ENCODE measurements around the gene MYBPHL. TPM values are rescaled to one million over a fixed set of nuclear protein-coding genes. Genes with fewer than 3 reads are reported as not detected.

The MYBPHL gene
- total RNA-seq, 2 donors from 2014 or later, result not detected

DNA sequence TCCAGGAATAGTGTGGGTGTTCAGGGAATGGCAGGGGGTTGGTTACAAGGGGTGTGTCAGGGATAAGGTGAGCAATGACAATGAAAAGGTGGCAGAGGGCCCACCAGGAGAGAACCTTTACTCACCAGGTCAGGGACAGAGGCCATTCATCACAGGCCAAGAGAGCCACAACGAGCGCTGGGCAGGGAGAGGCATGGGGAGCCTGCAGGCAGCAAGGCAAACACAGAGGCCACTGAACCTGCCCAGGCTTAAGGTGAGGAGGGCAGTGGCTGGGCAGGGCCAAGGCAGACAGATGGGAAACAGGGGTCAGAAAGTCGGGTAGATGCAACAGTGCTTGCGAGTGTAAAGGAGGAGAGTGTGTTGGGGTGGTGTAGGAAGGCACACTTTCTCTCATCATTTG lies 28.3 kb upstream of the MYBPHL start:
- TF ChIP-seq, protein P1, sequence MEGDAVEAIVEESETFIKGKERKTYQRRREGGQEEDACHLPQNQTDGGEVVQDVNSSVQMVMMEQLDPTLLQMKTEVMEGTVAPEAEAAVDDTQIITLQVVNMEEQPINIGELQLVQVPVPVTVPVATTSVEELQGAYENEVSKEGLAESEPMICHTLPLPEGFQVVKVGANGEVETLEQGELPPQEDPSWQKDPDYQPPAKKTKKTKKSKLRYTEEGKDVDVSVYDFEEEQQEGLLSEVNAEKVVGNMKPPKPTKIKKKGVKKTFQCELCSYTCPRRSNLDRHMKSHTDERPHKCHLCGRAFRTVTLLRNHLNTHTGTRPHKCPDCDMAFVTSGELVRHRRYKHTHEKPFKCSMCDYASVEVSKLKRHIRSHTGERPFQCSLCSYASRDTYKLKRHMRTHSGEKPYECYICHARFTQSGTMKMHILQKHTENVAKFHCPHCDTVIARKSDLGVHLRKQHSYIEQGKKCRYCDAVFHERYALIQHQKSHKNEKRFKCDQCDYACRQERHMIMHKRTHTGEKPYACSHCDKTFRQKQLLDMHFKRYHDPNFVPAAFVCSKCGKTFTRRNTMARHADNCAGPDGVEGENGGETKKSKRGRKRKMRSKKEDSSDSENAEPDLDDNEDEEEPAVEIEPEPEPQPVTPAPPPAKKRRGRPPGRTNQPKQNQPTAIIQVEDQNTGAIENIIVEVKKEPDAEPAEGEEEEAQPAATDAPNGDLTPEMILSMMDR (IDR thresholded peaks at IDR 0.05), result no peak
- H3K27ac ChIP-seq, result no peak overlapping the region
- H3K36me3 ChIP-seq, result peaks cover 3% of the 10 kb centered on the region

DNA sequence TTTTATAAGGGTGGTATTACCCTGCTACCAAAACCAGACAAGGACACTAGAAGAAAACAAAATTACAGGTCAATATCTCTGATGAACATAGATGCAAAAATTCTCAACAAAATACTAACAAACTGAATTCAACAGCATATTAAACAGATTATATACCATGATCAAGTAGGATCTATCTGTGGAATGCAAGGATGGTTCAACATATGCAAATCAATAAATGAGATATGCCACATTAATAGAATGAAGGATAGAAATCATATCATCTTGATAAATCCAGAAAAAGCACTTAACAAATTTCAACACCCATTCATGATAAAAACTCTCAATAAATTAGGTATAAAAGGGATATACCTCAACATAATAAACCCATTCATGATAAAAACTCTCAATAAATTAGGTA lies 24.3 kb upstream of the MYBPHL start:
- Histone ChIP-seq H3K4me1 (no peaks in the 10 kb centered on the region), H3K27me3 (no peaks in the 10 kb centered on the region), H3K9ac (ENCODE audit: low read depth in 2 of 2, low read length in 2 of 2) (no peak overlapping the region), H3K4me3 (no peak overlapping the region), H3K9me3 (no peaks in the 10 kb centered on the region), H3K36me3 (peaks cover 3% of the 10 kb centered on the region), H3K27ac (no peak overlapping the region)
- DNase-seq, result no peak
- intact Hi-C loops (cut with DNase I), result no loop called here
- TF ChIP-seq, protein P1 (IDR thresholded peaks at IDR 0.05), result no peak

More for the DNA sequence above, 28.3 kb upstream of the MYBPHL start:
- H3K27me3 ChIP-seq, result no peaks in the 10 kb centered on the region
- DNase-seq, result no peak
- H3K4me1 ChIP-seq, result no peaks in the 10 kb centered on the region
- no peaks in the 10 kb centered on the region for H3K9me3 ChIP-seq
- no peak overlapping the region for H3K9ac ChIP-seq (ENCODE audit: low read depth in 2 of 2, low read length in 2 of 2)
- intact Hi-C loops (cut with DNase I), result no loop called here
- no peak overlapping the region for H3K4me3 ChIP-seq

DNA sequence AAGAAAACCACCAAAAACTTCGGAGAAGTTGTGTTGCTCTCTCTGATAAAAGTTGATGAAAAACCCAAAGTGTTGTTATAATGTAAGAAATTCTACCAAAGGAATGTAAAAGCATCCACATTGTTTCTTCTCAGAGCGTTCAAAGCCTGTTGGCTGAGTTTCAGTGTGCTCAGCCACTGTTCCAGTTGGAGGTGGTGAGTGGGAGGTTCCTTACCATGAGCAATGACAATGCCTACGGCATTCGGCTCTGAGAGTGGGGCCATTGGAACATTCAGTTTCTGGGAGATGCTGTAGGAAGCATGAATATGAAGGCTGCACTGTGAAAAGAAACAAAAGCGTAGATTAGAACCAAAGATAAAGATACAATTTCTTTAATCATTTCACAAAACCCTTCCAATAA lies 20.5 kb upstream of the MYBPHL start:
- no peak overlapping the region for H3K27ac ChIP-seq
- H3K27me3 ChIP-seq, result no peaks in the 10 kb centered on the region
- H3K4me1 ChIP-seq, result no peaks in the 10 kb centered on the region
- no peaks in the 10 kb centered on the region for H3K9me3 ChIP-seq
- intact Hi-C loops (cut with DNase I), result no loop called here
- peaks cover 5% of the 10 kb centered on the region for H3K36me3 ChIP-seq
- DNase-seq, result no peak
- H3K9ac ChIP-seq (ENCODE audit: low read depth in 2 of 2, low read length in 2 of 2), result no peak overlapping the region
- H3K4me3 ChIP-seq, result no peak overlapping the region
- TF ChIP-seq, protein P1 (IDR thresholded peaks at IDR 0.05), result no peak

DNA sequence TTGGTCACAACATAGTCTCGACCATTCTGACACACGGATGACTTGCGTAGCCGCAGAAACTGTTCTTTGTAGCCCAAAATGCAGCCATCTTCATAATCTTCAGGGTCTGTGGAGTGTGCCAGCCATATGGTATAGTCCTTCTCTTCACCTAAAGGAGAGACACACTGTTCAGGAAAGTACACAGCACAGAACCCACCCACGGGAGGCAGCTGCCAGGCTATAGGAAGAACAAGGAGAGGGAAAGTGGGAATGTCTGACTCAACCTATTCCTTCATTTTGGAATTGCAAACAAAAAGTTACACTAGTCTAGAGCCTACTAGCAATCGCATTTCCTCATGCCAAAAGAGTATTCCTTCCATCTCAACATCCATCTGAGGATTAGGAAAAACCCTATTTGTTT lies 16.2 kb upstream of the MYBPHL start:
- intact Hi-C loops (cut with DNase I), result no loop called here

DNA sequence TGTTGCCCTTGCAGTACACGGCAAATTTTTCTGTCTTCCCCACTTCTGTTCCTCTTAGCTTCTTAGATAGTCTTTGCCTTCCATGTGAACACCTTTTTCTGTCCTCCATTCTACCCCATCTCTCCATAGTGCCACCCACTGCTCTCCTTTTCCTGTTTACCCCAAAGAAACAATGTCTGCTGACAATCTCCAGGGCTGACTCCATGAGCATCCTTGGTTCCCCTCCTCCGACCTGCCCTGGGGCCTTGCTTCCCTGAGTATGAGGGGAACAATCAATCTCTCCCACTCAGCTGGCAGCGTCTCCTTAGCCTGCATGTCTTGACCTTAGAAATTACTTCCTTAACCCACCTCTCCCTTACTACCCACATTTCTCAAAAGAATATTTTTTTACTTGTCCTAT lies 12.3 kb upstream of the MYBPHL start:
- peaks cover 5% of the 10 kb centered on the region for H3K36me3 ChIP-seq
- no peak overlapping the region for H3K27ac ChIP-seq
- H3K9ac ChIP-seq (ENCODE audit: low read depth in 2 of 2, low read length in 2 of 2), result no peak overlapping the region
- DNase-seq, result no peak
- no peaks in the 10 kb centered on the region for H3K4me1 ChIP-seq
- H3K27me3 ChIP-seq, result no peaks in the 10 kb centered on the region
- no peaks in the 10 kb centered on the region for H3K9me3 ChIP-seq
- H3K4me3 ChIP-seq, result no peak overlapping the region
- TF ChIP-seq, protein P1 (IDR thresholded peaks at IDR 0.05), result no peak
- intact Hi-C loops (cut with DNase I), result no loop called here

More for the DNA sequence above, 16.2 kb upstream of the MYBPHL start:
- Histone ChIP-seq H3K27ac (no peak overlapping the region), H3K9me3 (no peaks in the 10 kb centered on the region), H3K4me1 (no peaks in the 10 kb centered on the region), H3K27me3 (no peaks in the 10 kb centered on the region), H3K36me3 (peaks cover 5% of the 10 kb centered on the region), H3K4me3 (no peak overlapping the region), H3K9ac (ENCODE audit: low read depth in 2 of 2, low read length in 2 of 2) (no peak overlapping the region)
- TF ChIP-seq, protein P1 (IDR thresholded peaks at IDR 0.05), result no peak
- DNase-seq, result no peak

DNA sequence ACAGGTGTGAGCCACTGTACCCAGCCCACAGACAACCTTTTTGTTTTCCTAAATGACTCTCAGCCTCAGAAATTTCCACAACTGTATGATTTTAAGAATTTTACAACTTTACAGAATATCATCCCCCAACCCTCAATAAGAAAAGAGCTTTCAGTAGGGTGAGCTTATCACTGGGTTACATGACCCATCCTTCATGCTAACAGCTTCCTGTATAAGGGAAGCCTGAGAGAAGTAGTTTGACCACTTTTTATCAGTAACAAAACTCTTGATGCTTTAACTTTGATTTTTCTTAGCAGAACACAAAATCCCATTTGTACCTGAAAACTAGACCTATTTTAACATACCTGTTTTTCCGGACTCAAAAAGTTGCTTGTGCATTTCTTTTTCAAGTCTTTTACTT lies 9.7 kb upstream of the MYBPHL start:
- Histone ChIP-seq H3K4me3 (no peak overlapping the region), H3K9me3 (no peaks in the 10 kb centered on the region), H3K9ac (ENCODE audit: low read depth in 2 of 2, low read length in 2 of 2) (no peak overlapping the region), H3K36me3 (no peaks in the 10 kb centered on the region), H3K27ac (no peak overlapping the region), H3K27me3 (no peaks in the 10 kb centered on the region), H3K4me1 (no peaks in the 10 kb centered on the region)
- no peak for DNase-seq
- intact Hi-C loops (cut with DNase I), result no loop called here
- TF ChIP-seq, protein P1 (IDR thresholded peaks at IDR 0.05), result no peak

All from colonic mucosa (tissue), 4 donors.